NT2/D1 (cell line): ENCODE results near the gene SNRPD3.
"Not testable (repeated sequence)": the region's sequence is repeated elsewhere in the genome, so short reads cannot be mapped to it uniquely, and the experiment has no call there.

Experiments used
- DNase-seq: peaks from one replicate; pipeline ENCODE4 v3.0.0-alpha.2; 2011; ENCODE audit warnings: low read depth, low spot score
- H3K27me3 ChIP-seq: 2 replicates; pipeline ENCODE4 v1.6.0; 2011; ENCODE audit warnings: mild to moderate bottlenecking; ENCODE audit not compliant: insufficient read length, insufficient read depth
- H3K36me3 ChIP-seq: 2 replicates; pipeline ENCODE4 v1.6.1; 2011; ENCODE audit warnings: mild to moderate bottlenecking, low read length, mixed read lengths; ENCODE audit not compliant: insufficient read depth, insufficient read length
- H3K4me1 ChIP-seq: 2 replicates; pipeline ENCODE4 v1.5.1; 2011; ENCODE audit not compliant: insufficient read depth, insufficient read length
- H3K4me3 ChIP-seq: 2 replicates; pipeline ENCODE4 v1.5.1; 2011; ENCODE audit warnings: low read depth; ENCODE audit not compliant: insufficient read length
- H3K9ac ChIP-seq: 2 replicates; pipeline ENCODE4 v1.6.0; 2011; ENCODE audit warnings: low read depth; ENCODE audit not compliant: insufficient read length
- H3K9me3 ChIP-seq: 2 replicates; pipeline ENCODE4 v1.5.1; 2011; ENCODE audit warnings: mild to moderate bottlenecking, low read length; ENCODE audit not compliant: insufficient read depth

Gene SNRPD3

GRCh38 chr22:24603770-24604629 is 48.2 kb downstream of the SNRPD3 start:
- H3K9ac ChIP-seq, H3K4me1 ChIP-seq, DNase-seq, H3K27me3 ChIP-seq, H3K36me3 ChIP-seq, H3K9me3 ChIP-seq: not testable (repeated sequence)
- H3K4me3 ChIP-seq: peak overlapping the region; percentile 11

- not testable (repeated sequence) for DNase-seq, H3K9me3 ChIP-seq, H3K4me3 ChIP-seq, H3K9ac ChIP-seq, H3K4me1 ChIP-seq, H3K36me3 ChIP-seq, H3K27me3 ChIP-seq
Measured at GRCh38 chr22:24606340-24606739, 50.5 kb downstream of the SNRPD3 start.

GRCh38 chr22:24607429-24607983 is 51.7 kb downstream of the SNRPD3 start:
- not testable (repeated sequence) for DNase-seq, H3K36me3 ChIP-seq, H3K27me3 ChIP-seq, H3K4me3 ChIP-seq, H3K4me1 ChIP-seq, H3K9me3 ChIP-seq
- peak overlapping the region; percentile 3 for H3K9ac ChIP-seq

GRCh38 chr22:24608327-24608726 is 52.5 kb downstream of the SNRPD3 start:
- not testable (repeated sequence) for DNase-seq, H3K4me1 ChIP-seq, H3K27me3 ChIP-seq, H3K9ac ChIP-seq, H3K4me3 ChIP-seq, H3K9me3 ChIP-seq, H3K36me3 ChIP-seq

- DNase-seq, H3K4me1 ChIP-seq, H3K9ac ChIP-seq, H3K36me3 ChIP-seq, H3K4me3 ChIP-seq, H3K9me3 ChIP-seq, H3K27me3 ChIP-seq: not testable (repeated sequence)
Measured at GRCh38 chr22:24609888-24610287, 54.1 kb downstream of the SNRPD3 start.

- H3K36me3 ChIP-seq, H3K4me3 ChIP-seq, DNase-seq, H3K4me1 ChIP-seq, H3K9ac ChIP-seq, H3K27me3 ChIP-seq, H3K9me3 ChIP-seq: not testable (repeated sequence)
Measured at GRCh38 chr22:24614794-24615193, 59.0 kb downstream of the SNRPD3 start.

- not testable (repeated sequence) for DNase-seq, H3K9me3 ChIP-seq, H3K4me3 ChIP-seq, H3K9ac ChIP-seq, H3K36me3 ChIP-seq, H3K4me1 ChIP-seq, H3K27me3 ChIP-seq
Measured at GRCh38 chr22:24621244-24621643, 65.4 kb downstream of the SNRPD3 start.

GRCh38 chr22:24622596-24622995 is 66.8 kb downstream of the SNRPD3 start:
- not testable (repeated sequence) for DNase-seq, H3K4me1 ChIP-seq

More at GRCh38 chr22:24622596-24622995, 66.8 kb downstream of the SNRPD3 start:
- H3K9ac ChIP-seq, H3K27me3 ChIP-seq, H3K4me3 ChIP-seq, H3K9me3 ChIP-seq, H3K36me3 ChIP-seq: not testable (repeated sequence)
